Esophagus (tissue), 2 donors: ENCODE measurements around the gene CFD. TPM values are rescaled to one million over a fixed set of nuclear protein-coding genes. Genes with fewer than 3 reads are reported as not detected.
"Not testable (repeated sequence)": the region's sequence is repeated elsewhere in the genome, so short reads cannot be mapped to it uniquely, and the experiment has no call there.

Experiments
- H3K27ac ChIP-seq, 2 donors: one replicate each; pipeline ENCODE4 v1.5.1; 2013; ENCODE audit warnings: low read depth in 2 of 2, mild to moderate bottlenecking in 2 of 2, inconsistent platforms in 1 of 2, low read length in 1 of 2, moderate library complexity in 1 of 2
- H3K27me3 ChIP-seq, 2 donors: one replicate each; pipeline ENCODE4 v1.6.1; 2013; ENCODE audit warnings: low read length in 2 of 2, control low read depth in 1 of 2, mild to moderate bottlenecking in 1 of 2; ENCODE audit not compliant: insufficient read depth in 2 of 2, control insufficient read depth in 1 of 2
- H3K36me3 ChIP-seq, 2 donors: one replicate each; pipeline ENCODE4 v1.6.1; 2013; ENCODE audit warnings: low read length in 1 of 2; ENCODE audit not compliant: control insufficient read depth in 2 of 2, insufficient read depth in 2 of 2
- H3K4me1 ChIP-seq, 2 donors: one replicate each; pipeline ENCODE4 v1.6.1; 2013; ENCODE audit warnings: low read length in 1 of 2; ENCODE audit not compliant: control insufficient read depth in 2 of 2, insufficient read depth in 2 of 2
- H3K4me3 ChIP-seq, 2 donors: one replicate each; pipeline ENCODE4 v1.5.1; 2013; ENCODE audit warnings: low read length in 2 of 2, mild to moderate bottlenecking in 2 of 2, low read depth in 1 of 2, moderate library complexity in 1 of 2
- H3K9me3 ChIP-seq, 2 donors: one replicate each; pipeline ENCODE4 v1.6.1; 2013; ENCODE audit warnings: mild to moderate bottlenecking in 2 of 2, low read depth in 1 of 2, low read length in 1 of 2, moderate library complexity in 1 of 2; ENCODE audit not compliant: control insufficient read depth in 2 of 2, insufficient read depth in 1 of 2
- WGBS, 2 donors: extraction: QIAGEN DNeasy Blood & Tissue Kit; methylation state at CpG; one replicate each; pipeline ENCODE4 v1.1.7; 2013; 5-methylcytosine and 5-hydroxymethylcytosine counted together
- polyA plus RNA-seq, 2 donors: library from polyadenylated mRNA; stranded (reverse); fragments of 200-250 nt; gene quantifications; one replicate each; pipeline ENCODE4 v1.2.3, GENCODE V29; 2013
- donor health status: healthy with polysubstance abuse.
- donor health status: Bipolar disorder and iron deficiency.

CFD gene
- polyA plus RNA-seq, 2 donors: 32.6 to 95.2 TPM

DNA sequence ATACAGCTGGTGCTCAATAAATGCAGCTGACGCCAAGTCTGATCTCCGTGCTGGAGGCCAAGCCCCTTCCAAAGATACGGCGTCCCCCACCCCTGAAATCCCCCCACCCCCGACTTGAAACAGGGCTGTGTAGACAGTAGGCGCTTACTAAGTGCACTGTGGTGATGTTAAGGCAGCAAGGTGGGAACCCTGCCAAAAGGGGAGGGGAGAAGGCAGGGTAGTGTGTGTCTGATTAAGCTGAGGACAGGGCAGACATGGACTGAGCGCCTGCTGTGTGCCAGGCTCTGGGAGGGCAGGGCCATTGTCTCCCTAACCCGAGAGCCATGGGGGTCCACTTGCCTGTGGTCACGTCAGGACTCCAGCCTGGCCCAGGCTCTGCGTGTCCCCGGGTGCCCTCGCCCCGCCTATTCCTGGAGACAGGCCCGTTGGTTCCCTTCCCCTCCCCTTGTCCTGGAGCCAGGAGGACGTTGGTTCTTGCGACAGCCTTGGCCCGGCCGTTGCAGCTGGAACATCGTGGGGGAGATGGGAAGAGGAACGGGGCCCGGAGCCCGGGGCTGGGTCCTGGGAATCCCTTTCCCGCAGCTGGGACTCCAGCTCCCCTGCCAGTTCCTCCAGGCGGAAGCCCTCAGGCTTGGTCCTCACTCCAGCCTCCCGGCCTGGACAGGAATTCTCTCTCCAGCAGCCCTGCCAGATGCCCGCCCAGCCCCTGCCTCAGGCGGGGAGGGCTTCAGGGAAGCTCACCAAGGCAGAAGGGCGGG lies 9.1 kb upstream of the CFD start:
- 17% methylated on average over 26 to 28 of the region's 28 CpGs for WGBS, 2 donors
- Histone ChIP-seq H3K4me1 (peaks cover 0 to 6% of the 10 kb centered on the region in 2 donors), H3K4me3 (no peak overlapping the region), H3K27ac (peak overlapping the region; percentile 53 to 73), H3K36me3 (no peaks in the 10 kb centered on the region), H3K9me3 (no peaks in the 10 kb centered on the region), H3K27me3 (peaks cover 0 to 10% of the 10 kb centered on the region in 2 donors)

DNA sequence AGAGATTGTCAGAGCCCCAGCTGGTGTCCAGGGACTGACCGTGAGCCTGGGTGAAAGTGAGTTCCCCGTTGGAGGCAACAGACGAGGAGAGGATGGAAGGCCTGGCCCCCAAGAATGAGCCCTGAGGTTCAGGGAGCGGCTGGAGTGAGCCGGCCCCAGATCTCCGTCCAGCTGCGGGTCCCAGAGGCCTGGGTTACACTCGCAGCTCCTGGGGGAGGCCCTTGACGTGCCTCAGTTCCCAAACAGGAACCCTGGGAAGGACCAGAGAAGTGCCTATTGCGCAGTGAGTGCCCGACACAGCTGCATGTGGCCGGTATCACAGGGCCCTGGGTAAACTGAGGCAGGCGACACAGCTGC lies 8.5 kb upstream of the CFD start:
- peak overlapping the region; percentile 53 to 73 for H3K27ac ChIP-seq
- H3K4me3 ChIP-seq: no peak overlapping the region
- H3K27me3 ChIP-seq: peaks cover 0 to 10% of the 10 kb centered on the region in 2 donors
- no peaks in the 10 kb centered on the region for H3K36me3 ChIP-seq
- 37 to 38% methylated on average over 13 of the region's 13 CpGs for WGBS, 2 donors
- peaks cover 0 to 6% of the 10 kb centered on the region in 2 donors for H3K4me1 ChIP-seq
- H3K9me3 ChIP-seq: no peaks in the 10 kb centered on the region

DNA sequence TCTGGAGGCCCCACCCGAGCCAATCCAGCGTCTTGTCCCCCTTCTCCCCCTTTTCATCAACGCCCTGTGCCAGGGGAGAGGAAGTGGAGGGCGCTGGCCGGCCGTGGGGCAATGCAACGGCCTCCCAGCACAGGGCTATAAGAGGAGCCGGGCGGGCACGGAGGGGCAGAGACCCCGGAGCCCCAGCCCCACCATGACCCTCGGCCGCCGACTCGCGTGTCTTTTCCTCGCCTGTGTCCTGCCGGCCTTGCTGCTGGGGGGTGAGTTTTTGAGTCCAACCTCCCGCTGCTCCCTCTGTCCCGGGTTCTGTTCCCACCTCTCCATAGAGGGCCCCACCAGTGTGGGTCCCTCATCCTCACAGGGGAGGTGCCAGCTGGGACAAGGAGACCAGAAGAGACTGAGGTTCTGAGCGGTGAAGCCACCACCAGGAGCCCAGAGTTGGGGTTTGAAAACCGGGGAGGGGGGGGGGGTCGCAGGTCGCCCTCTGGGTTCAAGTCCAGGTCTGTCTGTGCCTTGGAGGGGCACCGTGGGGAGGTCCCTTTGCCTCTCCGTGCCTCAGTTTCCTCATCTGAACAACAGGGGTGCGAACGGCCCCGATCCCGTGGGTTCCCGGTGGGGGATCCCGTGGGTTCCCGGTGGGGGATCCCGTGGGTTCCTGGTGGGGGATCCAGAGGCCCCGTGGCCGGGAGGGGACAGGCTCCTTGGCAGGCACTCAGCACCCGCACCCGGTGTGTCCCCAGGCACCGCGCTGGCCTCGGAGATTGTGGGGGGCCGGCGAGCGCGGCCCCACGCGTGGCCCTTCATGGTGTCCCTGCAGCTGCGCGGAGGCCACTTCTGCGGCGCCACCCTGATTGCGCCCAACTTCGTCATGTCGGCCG lies 7.1 kb upstream of the CFD start, which contains the start of gene ELANE:
ELANE (plus strand) TSS at position 168 of the 878 bp plus-strand sequence; CDS start at position 194, 26 bp downstream.
- Histone ChIP-seq H3K9me3 (no peaks in the 10 kb centered on the region), H3K27me3 (peaks cover 0 to 10% of the 10 kb centered on the region in 2 donors), H3K27ac (peak within 1 kb of the TSS; percentile 53 to 73), H3K4me3 (no peak within 1 kb of the TSS), H3K4me1 (peaks cover 0 to 6% of the 10 kb centered on the region in 2 donors), H3K36me3 (no peaks in the 10 kb centered on the region)
- WGBS, 2 donors: 58 to 62% methylated on average over 50 to 55 of the region's 55 CpGs

DNA sequence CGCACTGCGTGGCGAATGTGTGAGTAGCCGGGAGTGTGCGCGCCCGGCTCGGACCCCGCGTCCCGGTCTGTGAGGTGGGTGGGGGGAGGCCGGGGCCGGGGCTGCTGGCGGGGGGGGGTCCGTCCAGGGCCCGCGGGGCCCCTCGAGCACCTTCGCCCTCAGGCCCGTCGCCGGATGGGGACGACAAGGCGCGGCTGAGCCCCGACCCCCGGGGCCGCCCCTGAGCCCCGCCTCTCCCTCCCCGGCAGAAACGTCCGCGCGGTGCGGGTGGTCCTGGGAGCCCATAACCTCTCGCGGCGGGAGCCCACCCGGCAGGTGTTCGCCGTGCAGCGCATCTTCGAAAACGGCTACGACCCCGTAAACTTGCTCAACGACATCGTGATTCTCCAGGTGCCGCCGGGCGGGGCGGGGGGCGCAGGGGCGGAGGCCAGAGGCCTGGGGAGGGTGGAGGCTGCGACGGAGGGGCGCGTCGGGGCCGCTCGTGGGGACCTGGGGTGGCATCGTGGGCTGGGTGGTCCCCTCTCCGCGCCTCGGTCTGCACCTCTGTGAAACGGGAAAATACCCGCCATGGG lies 6.4 kb upstream of the CFD start:
- Histone ChIP-seq H3K4me1 (peaks cover 0 to 4% of the 10 kb centered on the region in 2 donors), H3K36me3 (no peaks in the 10 kb centered on the region), H3K9me3 (no peaks in the 10 kb centered on the region), H3K27me3 (peaks cover 0 to 5% of the 10 kb centered on the region in 2 donors), H3K27ac (no peak overlapping the region), H3K4me3 (no peak overlapping the region)
- 25 to 29% methylated on average over 56 to 67 of the region's 67 CpGs for WGBS, 2 donors

DNA sequence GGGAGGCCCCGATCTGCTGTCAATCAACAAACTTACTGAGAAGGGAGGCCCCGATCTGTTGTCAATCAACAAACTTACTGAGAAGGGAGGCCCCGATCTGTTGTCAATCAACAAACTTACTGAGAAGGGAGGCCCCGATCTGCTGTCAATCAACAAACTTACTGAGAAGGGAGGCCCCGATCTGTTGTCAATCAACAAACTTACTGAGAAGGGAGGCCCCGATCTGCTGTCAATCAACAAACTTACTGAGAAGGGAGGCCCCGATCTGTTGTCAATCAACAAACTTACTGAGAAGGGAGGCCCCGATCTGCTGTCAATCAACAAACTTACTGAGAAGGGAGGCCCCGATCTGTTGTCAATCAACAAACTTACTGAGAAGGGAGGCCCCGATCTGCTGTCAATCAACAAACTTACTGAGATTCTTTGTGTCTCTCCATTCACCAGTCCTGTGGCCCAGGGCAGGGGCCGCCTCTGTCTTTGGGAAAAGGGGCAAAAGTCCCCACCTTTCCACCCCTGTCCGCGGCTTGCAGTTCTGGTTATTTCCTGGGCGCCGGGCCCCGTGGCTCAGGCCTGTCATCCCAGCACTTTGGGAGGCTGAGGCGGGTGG lies 5.7 kb upstream of the CFD start:
- not testable (repeated sequence) for H3K9me3 ChIP-seq, H3K27ac ChIP-seq, H3K4me3 ChIP-seq, H3K4me1 ChIP-seq, H3K27me3 ChIP-seq, H3K36me3 ChIP-seq
- WGBS, 2 donors: 70 to 78% methylated on average over 10 to 13 of the region's 17 CpGs

DNA sequence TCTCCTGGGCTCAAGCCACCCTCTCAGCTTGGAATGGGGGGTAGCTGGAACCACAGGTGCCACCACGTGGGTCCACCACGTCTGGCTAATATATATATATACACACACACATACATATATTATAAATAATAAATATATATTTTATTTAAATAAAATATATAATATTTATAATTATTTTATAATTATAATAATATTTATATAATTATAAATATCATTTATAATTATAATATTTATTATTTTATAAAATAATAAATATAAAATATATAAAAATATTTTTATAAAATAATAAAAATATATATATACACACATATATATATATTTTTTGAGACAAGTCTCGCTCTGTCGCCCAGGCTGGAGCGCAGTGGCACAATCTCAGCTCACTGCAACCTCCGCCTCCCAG lies 4.9 kb upstream of the CFD start:
- H3K9me3 ChIP-seq: no peaks in the 10 kb centered on the region
- peaks cover 0 to 4% of the 10 kb centered on the region in 2 donors for H3K4me1 ChIP-seq
- H3K27me3 ChIP-seq: peaks cover 0 to 4% of the 10 kb centered on the region in 2 donors
- no peak overlapping the region for H3K27ac ChIP-seq
- WGBS, 2 donors: 71 to 73% methylated on average over 6 of the region's 6 CpGs
- H3K4me3 ChIP-seq: no peak overlapping the region
- no peaks in the 10 kb centered on the region for H3K36me3 ChIP-seq

DNA sequence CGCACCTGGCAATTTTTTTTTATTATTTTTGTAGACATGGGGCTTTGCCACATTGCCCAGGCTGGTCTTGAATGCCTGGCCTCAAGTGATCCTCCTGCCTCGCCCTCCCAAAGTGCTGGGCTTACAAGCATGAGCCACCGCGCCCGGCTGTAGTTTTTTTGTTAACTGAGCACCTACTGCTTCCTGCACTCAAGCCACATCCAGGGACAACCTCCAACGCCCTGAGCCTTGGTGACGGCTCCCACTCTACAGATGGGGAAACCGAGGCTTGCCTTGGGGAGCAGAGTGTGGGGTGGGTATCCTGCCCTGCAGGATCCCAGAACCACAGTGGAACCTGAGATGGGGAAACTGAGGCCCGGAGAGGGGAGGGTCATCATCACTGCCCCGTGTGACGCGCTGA lies 4.3 kb upstream of the CFD start:
- 84 to 85% methylated on average over 12 of the region's 12 CpGs for WGBS, 2 donors
- Histone ChIP-seq H3K9me3 (no peaks in the 10 kb centered on the region), H3K27me3 (peaks cover 0 to 4% of the 10 kb centered on the region in 2 donors), H3K27ac (no peak overlapping the region), H3K4me3 (no peak overlapping the region), H3K36me3 (no peaks in the 10 kb centered on the region), H3K4me1 (peaks cover 0 to 4% of the 10 kb centered on the region in 2 donors)

DNA sequence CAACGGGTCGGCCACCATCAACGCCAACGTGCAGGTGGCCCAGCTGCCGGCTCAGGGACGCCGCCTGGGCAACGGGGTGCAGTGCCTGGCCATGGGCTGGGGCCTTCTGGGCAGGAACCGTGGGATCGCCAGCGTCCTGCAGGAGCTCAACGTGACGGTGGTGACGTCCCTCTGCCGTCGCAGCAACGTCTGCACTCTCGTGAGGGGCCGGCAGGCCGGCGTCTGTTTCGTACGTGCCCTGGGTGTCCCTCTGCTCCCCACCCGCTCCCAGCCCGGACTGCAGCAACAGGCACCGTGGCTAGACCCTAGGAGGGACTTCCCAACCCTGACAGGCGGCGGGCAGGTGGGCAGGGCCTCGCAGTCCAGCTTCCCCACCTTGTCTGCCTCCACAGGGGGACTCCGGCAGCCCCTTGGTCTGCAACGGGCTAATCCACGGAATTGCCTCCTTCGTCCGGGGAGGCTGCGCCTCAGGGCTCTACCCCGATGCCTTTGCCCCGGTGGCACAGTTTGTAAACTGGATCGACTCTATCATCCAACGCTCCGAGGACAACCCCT lies 3.8 kb upstream of the CFD start:
- Histone ChIP-seq H3K9me3 (no peaks in the 10 kb centered on the region), H3K27me3 (peaks cover 0 to 4% of the 10 kb centered on the region in 2 donors), H3K36me3 (no peaks in the 10 kb centered on the region), H3K4me3 (no peak overlapping the region), H3K27ac (no peak overlapping the region), H3K4me1 (peaks cover 0 to 3% of the 10 kb centered on the region in 2 donors)
- 73 to 74% methylated on average over 35 to 40 of the region's 40 CpGs for WGBS, 2 donors

DNA sequence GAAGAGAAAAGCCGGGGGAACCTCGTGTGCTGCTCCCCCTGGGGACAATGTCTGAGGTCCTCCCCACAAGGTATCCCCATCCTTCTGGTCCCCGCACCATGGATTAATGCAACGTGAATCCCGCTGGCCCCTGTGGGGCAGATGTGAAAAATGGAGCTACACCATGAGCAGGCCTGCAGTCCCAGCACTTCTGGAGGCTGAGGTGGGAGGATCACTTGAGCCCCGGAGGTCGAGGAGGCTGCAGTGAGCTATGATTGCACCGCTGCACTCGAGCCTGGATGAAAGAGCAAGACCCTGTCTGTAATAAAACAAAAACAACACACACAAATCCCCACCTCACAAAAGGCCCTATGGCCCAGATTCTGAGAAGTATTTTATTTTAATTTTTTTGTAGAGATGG lies 1.2 kb upstream of the CFD start:
- Histone ChIP-seq H3K27ac (no peak overlapping the region), H3K4me3 (no peak overlapping the region), H3K4me1 (peaks cover 0 to 8% of the 10 kb centered on the region in 2 donors), H3K9me3 (no peaks in the 10 kb centered on the region), H3K27me3 (no peaks in the 10 kb centered on the region), H3K36me3 (no peaks in the 10 kb centered on the region)
- WGBS, 2 donors: 76 to 83% methylated on average over 9 of the region's 9 CpGs
